GM18519 (cell line): ENCODE data around the gene ZNF79.

Source experiments
- ATAC-seq: cut with Tn5 transposase; IDR thresholded peaks from one replicate; pipeline ENCODE4 v1.9.1; 2021; ENCODE audit warnings: mild to moderate bottlenecking, moderate library complexity; ENCODE audit not compliant: unreplicated experiment, low FRiP score

Gene ZNF79

DNA sequence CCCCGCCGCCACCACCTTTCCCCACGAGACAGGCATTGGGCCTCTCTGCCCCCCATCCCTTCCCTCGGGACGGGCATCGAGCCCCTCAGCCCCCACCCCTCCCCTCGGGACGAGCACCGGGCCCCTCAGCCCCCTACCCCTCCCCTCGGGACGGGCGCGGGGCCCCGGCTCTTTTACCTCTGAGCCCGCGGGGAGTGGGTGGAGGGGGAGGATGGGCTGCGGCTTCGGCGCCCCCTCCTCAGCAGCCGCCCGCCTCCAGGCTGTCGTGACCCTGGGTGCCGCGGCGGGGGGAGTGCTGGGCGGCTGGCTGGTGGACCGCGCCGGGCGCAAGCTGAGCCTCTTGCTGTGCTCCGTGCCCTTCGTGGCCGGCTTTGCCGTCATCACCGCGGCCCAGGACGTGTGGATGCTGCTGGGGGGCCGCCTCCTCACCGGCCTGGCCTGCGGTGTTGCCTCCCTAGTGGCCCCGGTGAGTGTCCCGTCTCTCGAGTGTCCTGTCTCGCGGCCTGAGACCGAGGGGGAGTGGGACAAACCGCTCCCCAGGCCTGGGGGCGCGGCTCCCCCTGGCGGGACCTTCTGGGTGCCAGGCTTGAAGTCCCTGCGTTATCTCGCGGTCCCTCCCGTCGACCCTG is 26.4 kb upstream of the ZNF79 start:
- ATAC-seq, result no peak

DNA sequence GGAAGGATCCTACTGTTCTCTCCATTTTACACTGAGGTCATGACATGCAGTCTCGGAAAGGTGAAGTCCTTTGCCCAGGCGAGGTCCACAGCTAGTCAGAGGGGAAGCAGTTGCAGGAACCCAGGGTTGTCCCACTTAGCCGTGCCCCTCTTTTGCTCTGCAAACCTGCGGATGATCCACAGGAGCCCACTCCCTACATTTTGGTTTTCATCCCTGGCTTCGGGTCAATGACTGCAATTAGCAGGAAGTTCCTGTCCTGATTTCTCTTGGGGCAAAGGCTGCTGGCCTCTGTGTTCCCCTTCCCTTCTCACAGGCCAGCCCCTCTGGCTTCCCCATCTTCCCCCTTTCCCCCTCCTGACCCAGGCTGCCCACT is 25.9 kb upstream of the ZNF79 start:
- no peak for ATAC-seq

DNA sequence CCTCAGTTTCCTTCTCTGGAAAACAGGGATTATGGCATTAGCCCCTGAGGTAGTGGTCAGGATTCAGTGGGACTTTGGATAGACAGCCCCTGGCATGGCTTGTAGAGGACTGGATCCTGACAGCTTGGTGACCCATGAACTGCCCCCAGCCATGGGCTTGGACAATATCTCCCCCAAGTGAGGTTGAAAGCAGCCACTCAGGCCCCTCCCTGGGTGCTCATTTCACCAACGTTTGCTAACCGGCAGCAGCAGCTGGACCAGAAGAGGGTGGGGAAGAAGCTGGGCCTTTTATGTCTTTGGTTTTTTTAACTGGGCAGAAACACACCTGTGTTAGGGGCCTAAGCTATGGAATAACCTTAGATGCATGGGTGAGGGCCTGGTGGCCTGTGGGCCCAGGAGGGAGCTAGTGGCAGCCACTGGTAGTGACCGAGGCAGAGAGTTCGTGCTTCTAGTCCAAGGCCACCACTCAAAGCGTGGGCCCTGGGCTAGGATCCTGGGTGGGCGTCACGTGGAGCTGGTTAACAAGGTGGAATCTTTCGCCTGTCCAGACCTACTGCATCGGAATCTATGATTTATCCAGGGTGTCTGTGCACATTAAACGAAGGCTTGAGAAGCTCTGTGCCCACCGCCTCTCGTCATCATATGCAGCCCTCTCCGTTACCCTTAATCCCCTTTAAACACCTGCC is 25.3 kb upstream of the ZNF79 start:
- no peak for ATAC-seq

GRCh38 chr9:127399736-127400269 is 24.4 kb upstream of the ZNF79 start:
- no peak for ATAC-seq

DNA sequence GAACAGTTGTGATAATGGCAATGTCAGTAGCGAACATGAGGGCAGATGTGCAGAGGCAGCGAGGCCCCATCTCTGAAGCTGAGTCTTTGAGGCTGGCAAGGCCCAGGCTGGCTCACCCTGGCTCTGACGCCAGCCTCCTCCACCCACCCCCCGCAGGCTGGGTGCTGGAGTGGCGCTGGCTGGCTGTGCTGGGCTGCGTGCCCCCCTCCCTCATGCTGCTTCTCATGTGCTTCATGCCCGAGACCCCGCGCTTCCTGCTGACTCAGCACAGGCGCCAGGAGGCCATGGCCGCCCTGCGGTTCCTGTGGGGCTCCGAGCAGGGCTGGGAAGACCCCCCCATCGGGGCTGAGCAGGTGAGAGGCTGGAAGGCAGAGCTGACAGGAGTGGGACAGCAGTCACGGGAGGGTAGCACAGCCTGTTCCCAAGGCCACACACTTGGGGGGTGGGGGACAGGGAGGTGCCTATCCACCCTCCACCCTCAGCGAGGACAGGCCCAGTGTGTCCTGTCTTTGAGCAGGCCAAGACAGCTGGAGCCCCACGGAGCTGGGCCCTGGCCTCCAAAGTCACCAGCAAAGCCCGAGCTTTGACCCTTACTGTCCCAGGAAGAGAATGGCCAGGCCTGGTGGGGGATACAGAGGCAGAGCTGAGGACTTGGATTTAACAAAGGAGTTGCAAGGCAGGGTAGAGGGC is 21.6 kb upstream of the ZNF79 start:
- ATAC-seq, result no peak

GRCh38 chr9:127403507-127404192 is 20.5 kb upstream of the ZNF79 start:
- no peak for ATAC-seq

GRCh38 chr9:127404631-127405030 is 19.6 kb upstream of the ZNF79 start:
- no peak for ATAC-seq

- no peak for ATAC-seq
Measured at GRCh38 chr9:127405344-127406125, 18.6 kb upstream of the ZNF79 start.

DNA sequence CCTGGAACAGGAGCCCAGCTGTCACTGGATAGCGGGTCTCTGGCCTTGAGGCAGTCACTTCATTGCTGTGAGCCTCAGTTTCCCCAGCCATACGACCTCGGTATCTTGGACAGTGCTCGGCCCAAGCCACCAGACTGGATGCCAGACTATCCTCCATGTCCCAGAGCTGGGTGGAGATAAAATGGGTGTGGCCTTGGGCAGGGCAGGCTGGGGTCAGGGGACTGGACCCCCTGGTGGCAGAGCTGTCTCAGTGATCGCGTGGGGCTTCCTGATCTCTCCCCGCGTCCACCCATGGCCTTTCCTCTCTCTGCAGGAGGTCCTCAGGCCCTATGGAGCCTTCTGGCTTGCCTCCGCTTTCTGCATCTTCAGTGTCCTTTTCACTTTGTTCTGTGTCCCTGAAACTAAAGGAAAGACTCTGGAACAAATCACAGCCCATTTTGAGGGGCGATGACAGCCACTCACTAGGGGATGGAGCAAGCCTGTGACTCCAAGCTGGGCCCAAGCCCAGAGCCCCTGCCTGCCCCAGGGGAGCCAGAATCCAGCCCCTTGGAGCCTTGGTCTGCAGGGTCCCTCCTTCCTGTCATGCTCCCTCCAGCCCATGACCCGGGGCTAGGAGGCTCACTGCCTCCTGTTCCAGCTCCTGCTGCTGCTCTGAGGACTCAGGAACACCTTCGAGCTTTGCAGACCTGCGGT is 17.2 kb upstream of the ZNF79 start:
- no peak for ATAC-seq

GRCh38 chr9:127407492-127407843 is 16.7 kb upstream of the ZNF79 start:
- ATAC-seq, result no peak

- no peak for ATAC-seq
Measured at GRCh38 chr9:127411122-127411521, 13.1 kb upstream of the ZNF79 start.

- ATAC-seq, result no peak
Measured at GRCh38 chr9:127415141-127415540, 9.0 kb upstream of the ZNF79 start.

DNA sequence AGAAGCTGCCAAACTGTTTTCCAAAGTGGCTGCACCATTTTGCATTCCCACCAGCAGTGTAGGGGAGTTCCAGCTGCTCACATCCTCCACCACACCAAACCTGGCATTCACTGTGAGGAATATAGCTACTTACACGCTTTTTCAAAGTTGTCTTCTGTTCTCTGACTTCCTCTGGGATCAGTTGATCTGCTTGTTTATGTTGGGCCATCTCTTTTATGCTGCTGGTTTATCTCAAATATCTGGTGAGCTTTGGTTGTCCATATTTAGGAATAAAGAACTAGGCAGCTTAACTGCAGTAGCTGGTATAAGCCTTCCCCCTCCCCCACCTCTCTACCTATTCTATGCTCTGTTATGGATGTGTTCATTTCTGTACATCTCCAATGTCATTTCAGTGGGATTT is 8.5 kb upstream of the ZNF79 start:
- ATAC-seq, result no peak

DNA sequence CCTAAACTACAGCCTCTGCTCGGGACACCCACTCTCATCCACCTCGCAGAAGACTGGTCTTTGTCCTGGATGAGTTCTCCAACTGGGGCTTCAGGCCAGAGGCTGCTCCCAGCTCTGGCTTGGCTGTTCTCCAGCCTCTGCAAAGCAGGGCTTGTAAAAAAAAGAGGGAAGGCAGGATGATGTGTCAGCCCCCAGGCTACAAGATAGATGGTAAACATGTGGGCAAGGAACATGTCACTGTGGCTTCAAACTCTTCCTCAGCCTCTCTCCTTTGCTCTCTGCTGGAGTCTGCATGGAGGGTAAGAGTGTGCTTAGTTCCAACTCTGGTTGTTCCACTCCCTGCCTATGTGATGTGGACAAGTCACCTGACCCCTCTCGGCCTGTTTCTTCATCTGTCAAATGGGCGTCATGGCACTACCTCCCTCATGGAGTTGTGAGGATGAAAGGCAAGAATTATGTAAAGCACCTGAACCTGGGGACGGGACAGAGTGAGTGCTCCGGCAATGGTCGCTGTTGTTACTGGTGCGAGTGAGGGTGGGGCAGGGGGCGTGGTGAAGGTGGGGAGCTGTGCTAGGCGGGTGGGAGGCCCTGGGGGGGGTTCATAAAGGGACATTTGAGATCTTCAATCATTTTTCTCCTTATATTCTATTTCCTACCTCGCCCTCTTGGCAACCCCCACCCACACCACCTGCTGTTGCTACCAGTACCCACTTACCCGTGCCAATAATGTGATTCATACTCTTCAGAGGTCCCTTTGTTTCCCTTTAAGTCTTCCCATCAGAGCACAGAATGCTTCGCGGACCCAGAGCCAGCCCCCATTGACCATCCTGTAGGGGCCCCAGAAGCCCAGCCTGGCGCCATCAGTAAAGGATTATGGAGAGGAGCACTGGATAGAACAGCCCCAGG is 6.8 kb upstream of the ZNF79 start:
- ATAC-seq, result no peak

- no peak for ATAC-seq
Measured at GRCh38 chr9:127418037-127418471, 6.1 kb upstream of the ZNF79 start.

- no peak for ATAC-seq
Measured at GRCh38 chr9:127419348-127419747, 4.8 kb upstream of the ZNF79 start.

DNA sequence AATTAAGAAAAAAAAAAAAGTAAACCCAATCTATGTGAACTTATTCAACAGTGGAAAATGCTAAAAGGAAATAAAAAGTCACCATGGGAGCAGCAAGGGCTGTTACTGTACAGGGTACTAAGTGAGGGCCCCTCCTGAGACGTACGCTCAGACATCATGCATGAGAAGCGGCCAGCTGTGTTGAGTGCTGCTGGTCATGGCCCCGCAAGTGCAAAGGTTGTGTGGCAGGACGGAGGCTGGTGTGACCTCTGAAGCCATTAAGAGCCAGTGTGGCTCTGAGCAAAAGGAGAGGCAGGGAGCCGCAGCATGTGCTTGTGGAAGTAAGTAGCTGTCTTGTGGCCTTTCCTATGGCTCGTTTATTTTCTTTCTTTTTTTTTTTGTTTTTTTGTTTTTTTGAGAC is 3.1 kb upstream of the ZNF79 start:
- no peak for ATAC-seq

DNA sequence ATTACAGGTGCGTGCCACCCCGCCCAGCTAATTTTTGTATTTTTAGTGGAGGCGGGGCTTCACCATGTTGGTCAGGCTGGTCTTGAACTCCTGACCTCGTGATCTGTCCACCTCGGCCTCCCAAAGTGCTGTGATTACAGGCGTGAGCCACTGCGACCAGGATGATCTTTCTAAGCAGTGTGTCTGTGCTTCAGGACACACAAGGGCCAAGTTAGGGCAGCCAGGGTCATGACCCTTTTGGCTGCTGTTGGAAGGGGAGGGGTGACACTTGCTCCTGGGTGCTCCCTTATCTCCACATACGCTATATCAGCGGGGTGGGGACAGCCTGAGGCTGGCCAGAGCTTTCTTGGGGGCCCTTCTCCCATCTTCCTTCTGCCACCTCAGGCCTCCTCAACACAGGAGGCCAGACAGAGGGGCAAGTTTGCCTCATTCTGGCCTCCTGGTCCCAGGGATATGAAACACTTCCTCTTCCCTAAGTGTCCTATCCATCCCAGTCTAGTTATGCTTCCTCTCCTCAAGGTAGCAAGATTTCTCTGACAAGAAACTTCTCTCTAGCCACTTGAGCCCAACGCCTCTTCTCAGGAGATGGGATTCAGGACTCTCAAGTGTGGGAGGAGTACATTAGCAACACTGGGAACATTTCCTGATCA is 1.9 kb upstream of the ZNF79 start:
- ATAC-seq, result no peak
